Fibroblast of lung (primary cell): ENCODE measurements around the gene CHST11. TPM values are rescaled to one million over a fixed set of nuclear protein-coding genes. Genes with fewer than 3 reads are reported as not detected.
A peak's percentile ranks its signal among the peaks of the same experiment; 100 is the strongest.

Experiments
- DNase-seq, 2 donors: peaks; one replicate each; pipeline versions ENCODE4 v3.0.0 to v3.0.0-alpha.2; 2010; ENCODE audit warnings: low read depth in 2 of 2
- H2AFZ ChIP-seq: 2 replicates; pipeline ENCODE4 v1.5.1; 2012; ENCODE audit warnings: low read length, control low read depth, inconsistent platforms
- H3K27ac ChIP-seq: 2 replicates; pipeline ENCODE4 v1.5.1; 2011; ENCODE audit warnings: low read length, control low read depth; ENCODE audit not compliant: insufficient read depth
- H3K27me3 ChIP-seq: 2 replicates; pipeline ENCODE4 v1.5.1; 2011; ENCODE audit warnings: mild to moderate bottlenecking, low read length; ENCODE audit not compliant: control insufficient read depth, insufficient read depth
- H3K36me3 ChIP-seq: 2 replicates; pipeline ENCODE4 v1.5.1; 2011; ENCODE audit warnings: low read length; ENCODE audit not compliant: control insufficient read depth, insufficient read depth
- H3K4me1 ChIP-seq: 2 replicates; pipeline ENCODE4 v1.5.1; 2011; ENCODE audit warnings: low read length; ENCODE audit not compliant: control insufficient read depth, insufficient read depth; ENCODE audit errors: extremely low read depth
- H3K4me2 ChIP-seq: 2 replicates; pipeline ENCODE4 v1.5.1; 2011; ENCODE audit warnings: low read length, control low read depth; ENCODE audit not compliant: insufficient read depth; ENCODE audit errors: extremely low read depth
- H3K4me3 ChIP-seq, 4 experiments: fragments of 200-600 bp in 1 of 4; sonication (generic) in 1 of 4; replicated peaks in 1 of 4; 2 replicates each; pipeline ENCODE4 v1.5.1; 2011 to 2016; ENCODE audit warnings: low read length in 4 of 4, low read depth in 3 of 4, mild to moderate bottlenecking in 3 of 4, control low read depth in 2 of 4, inconsistent platforms in 1 of 4, mixed read lengths in 1 of 4; ENCODE audit not compliant: insufficient read depth in 1 of 4; ENCODE audit errors: control extremely low read depth in 1 of 4
- H3K79me2 ChIP-seq: 2 replicates; pipeline ENCODE4 v1.5.1; 2012; ENCODE audit warnings: mild to moderate bottlenecking, low read length, inconsistent platforms; ENCODE audit not compliant: control insufficient read depth, insufficient read depth
- H3K9ac ChIP-seq: 2 replicates; pipeline ENCODE4 v1.5.1; 2011; ENCODE audit warnings: mild to moderate bottlenecking, low read length, control low read depth; ENCODE audit not compliant: insufficient read depth
- H3K9me3 ChIP-seq: 2 replicates; pipeline ENCODE4 v1.5.1; 2012; ENCODE audit warnings: low read depth, low read length; ENCODE audit not compliant: control insufficient read depth, insufficient read depth
- H4K20me1 ChIP-seq: 2 replicates; pipeline ENCODE4 v1.5.1; 2011; ENCODE audit warnings: low read length; ENCODE audit not compliant: control insufficient read depth, insufficient read depth; ENCODE audit errors: extremely low read depth
- CTCF ChIP-seq, 2 donors: IDR thresholded peaks in 1 of 2; conservative IDR thresholded peaks in 1 of 2; 1 replicate in 1 of 2; 2 replicates in 1 of 2; pipeline ENCODE4 v1.5.1; 2011 to 2012; ENCODE audit warnings: low read length in 2 of 2, control low read depth in 1 of 2, inconsistent platforms in 1 of 2, low read depth in 1 of 2, mild to moderate bottlenecking in 1 of 2
- EZH2 ChIP-seq: IDR thresholded peaks from 2 replicates; pipeline ENCODE4 v1.5.1; 2012; ENCODE audit warnings: low read length, control low read depth, mild to moderate bottlenecking; ENCODE audit errors: missing control alignments
- polyA plus RNA-seq, 2 donors: library from polyadenylated mRNA; depleted of rRNA in 1 of 2; stranded (reverse) in 1 of 2; unstranded in 1 of 2; fragments of >200 nt; gene quantifications; 2 replicates each; pipeline ENCODE4 v1.2.1, GENCODE V29; 2011 to 2012; ENCODE audit warnings: missing spikeins in 1 of 2
- total RNA-seq: library from RNA; depleted of rRNA; stranded (reverse); fragments of >200 nt; gene quantifications from 2 replicates; pipeline ENCODE4 v1.2.1, GENCODE V29; 2014

Gene CHST11
- total and polyA plus RNA-seq, 2 donors (not counting 1 experiment from before 2014, with no cell fraction given): 3.5 to 9.1 TPM

- TF ChIP-seq CTCF (conservative IDR thresholded peaks at IDR 0.05 in 1 of 2, IDR thresholded peaks at IDR 0.05 in 1 of 2; ENCODE audit: low read depth in 1 of 2, low read length in 2 of 2) (no peak), EZH2 (no peak)
- Histone ChIP-seq H3K79me2 (no peaks in the 10 kb centered on the region), H3K9me3 (no peaks in the 10 kb centered on the region), H3K27me3 (no peaks in the 10 kb centered on the region), H3K4me1 (peaks cover 6% of the 10 kb centered on the region), H3K27ac (no peak overlapping the region), H4K20me1 (no peaks in the 10 kb centered on the region), H3K9ac (no peak overlapping the region), H3K4me2 (no peak overlapping the region), H3K4me3 (no peak overlapping the region), H3K36me3 (no peaks in the 10 kb centered on the region), H2AFZ (no peak overlapping the region)
- DNase-seq: no peak
These were observed 207.6 kb downstream of the CHST11 start for GRCh38 chr12:104664351-104664750.

GRCh38 chr12:104665296-104665695 is 208.5 kb downstream of the CHST11 start:
- Histone ChIP-seq H3K36me3 (no peaks in the 10 kb centered on the region), H3K9ac (no peak overlapping the region), H3K9me3 (no peaks in the 10 kb centered on the region), H2AFZ (no peak overlapping the region), H3K4me1 (peaks cover 10% of the 10 kb centered on the region), H3K79me2 (no peaks in the 10 kb centered on the region), H3K4me2 (no peak overlapping the region), H4K20me1 (no peaks in the 10 kb centered on the region), H3K27ac (no peak overlapping the region), H3K4me3 (no peak overlapping the region), H3K27me3 (no peaks in the 10 kb centered on the region)
- DNase-seq: no peak
- TF ChIP-seq EZH2 (no peak), CTCF (conservative IDR thresholded peaks at IDR 0.05 in 1 of 2, IDR thresholded peaks at IDR 0.05 in 1 of 2; ENCODE audit: low read depth in 1 of 2, low read length in 2 of 2) (no peak)

- Histone ChIP-seq H3K9ac (no peak overlapping the region), H2AFZ (no peak overlapping the region), H3K27ac (no peak overlapping the region), H4K20me1 (no peaks in the 10 kb centered on the region), H3K27me3 (no peaks in the 10 kb centered on the region), H3K4me1 (peaks cover 22% of the 10 kb centered on the region), H3K36me3 (no peaks in the 10 kb centered on the region), H3K4me3 (no peak overlapping the region), H3K9me3 (no peaks in the 10 kb centered on the region), H3K4me2 (no peak overlapping the region), H3K79me2 (no peaks in the 10 kb centered on the region)
- DNase-seq: peak; percentile 81 to 82
- no peak for TF ChIP-seq EZH2
- no peak for TF ChIP-seq CTCF (conservative IDR thresholded peaks at IDR 0.05 in 1 of 2, IDR thresholded peaks at IDR 0.05 in 1 of 2; ENCODE audit: low read depth in 1 of 2, low read length in 2 of 2)
These were observed 210.4 kb downstream of the CHST11 start for GRCh38 chr12:104667139-104667538.
